Panc1 (cell line): ENCODE results near the gene PNPLA2. TPM values are rescaled to one million over a fixed set of nuclear protein-coding genes. Genes with fewer than 3 reads are reported as not detected.

Experiments used
- ATAC-seq: fragments of 200-7000 bp; cut with Tn5 transposase; 2 replicates; pipeline ENCODE4 v1.9.1; 2020; ENCODE audit warnings: mild to moderate bottlenecking, moderate library complexity
- BruUV-seq: library from RNA; stranded (reverse); fragments of 400-500 nt; replicated peaks from 2 replicates; lab custom pipeline; 2021; lab: Mats Ljungman, UMichigan
- CTCF ChIA-PET: fragments of 300-600 bp; sonication (Branson Sonifier 250); formaldehyde crosslinking; loops from one replicate; lab custom pipeline; 2022; ENCODE audit warnings: antibody characterized with exemption; lab: Charles Lee
- POLR2A ChIA-PET: fragments of 300-600 bp; sonication (Branson Sonifier 250); formaldehyde crosslinking; loops from one replicate; lab custom pipeline; 2022; ENCODE audit warnings: antibody characterized with exemption; lab: Charles Lee
- DNase-seq: peaks from one replicate; pipeline ENCODE4 v3.0.0-alpha.2; 2010; ENCODE audit warnings: low read depth, low spot score
- H3K27ac ChIP-seq: 2 replicates; pipeline ENCODE4 v1.5.1; 2011; ENCODE audit warnings: mild to moderate bottlenecking, low read length, inconsistent platforms
- H3K27me3 ChIP-seq: fragments of 200-500 bp; sonication (Bioruptor generic); 2 replicates; pipeline ENCODE4 v1.6.0; 2014; ENCODE audit warnings: low read length, inconsistent platforms; ENCODE audit not compliant: control insufficient read depth, insufficient read depth
- H3K36me3 ChIP-seq: fragments of 200-500 bp; sonication (Bioruptor generic); 2 replicates; pipeline ENCODE4 v1.5.1; 2014; ENCODE audit warnings: inconsistent platforms, mild to moderate bottlenecking, low read length, moderate library complexity; ENCODE audit not compliant: control insufficient read depth, insufficient read depth
- H3K4me1 ChIP-seq: 2 replicates; pipeline ENCODE4 v1.5.1; 2011; ENCODE audit warnings: inconsistent platforms, mild to moderate bottlenecking, low read length, moderate library complexity; ENCODE audit not compliant: control insufficient read depth, insufficient read depth
- H3K4me3 ChIP-seq, 2 experiments: 2 replicates each; pipeline ENCODE4 v1.5.1; 2011 to 2012; ENCODE audit warnings: low read depth in 2 of 2, low read length in 2 of 2, mild to moderate bottlenecking in 2 of 2, inconsistent platforms in 1 of 2, moderate library complexity in 1 of 2
- H3K9me3 ChIP-seq: fragments of 200-500 bp; sonication (Bioruptor generic); 2 replicates; pipeline ENCODE4 v1.5.1; 2014; ENCODE audit warnings: low read depth, mild to moderate bottlenecking, inconsistent platforms, low read length, moderate library complexity; ENCODE audit not compliant: control insufficient read depth, insufficient read depth
- POLR2AphosphoS5 ChIP-seq: IDR thresholded peaks from 2 replicates; pipeline ENCODE4 v1.6.1; 2012; ENCODE audit warnings: mild to moderate bottlenecking, low read depth, low read length, moderate library complexity
- SIN3A ChIP-seq: IDR thresholded peaks from 2 replicates; pipeline ENCODE4 v1.6.1; 2012; ENCODE audit warnings: low read depth, mild to moderate bottlenecking, low read length, moderate library complexity, borderline replicate concordance; ENCODE audit not compliant: insufficient read depth
- TCF7L2 ChIP-seq: IDR thresholded peaks from 2 replicates; pipeline ENCODE4 v1.6.1; 2011; ENCODE audit warnings: mild to moderate bottlenecking, low read depth, low read length, inconsistent platforms
- in situ Hi-C: cut with HindIII; loops from 2 replicates; pipeline ENCODE4 v1.10.0; 2016; ENCODE audit warnings: low sequenced_read_pairs, low pct_unique_long_range_greater_than_20kb
- intact Hi-C: fragments of 100-400 bp; cut with micrococcal nuclease; formaldehyde crosslinking; loops from one replicate; pipeline ENCODE4 v1.10.0; 2022; ENCODE audit not compliant: unreplicated experiment
- total RNA-seq: library from RNA; stranded (reverse); gene quantifications from one replicate; pipeline ENCODE4 v1.2.1, GENCODE V29; 2021; ENCODE audit not compliant: unreplicated experiment
- TF ChIP-seq, protein P1 (sequence below), 2 experiments: IDR thresholded peaks; 2 replicates each; pipeline ENCODE4 v1.6.1; 2011 to 2012; ENCODE audit warnings: low read depth in 2 of 2, control low read depth in 1 of 2, low read length in 1 of 2, mild to moderate bottlenecking in 1 of 2, moderate library complexity in 1 of 2; ENCODE audit not compliant: insufficient read depth in 1 of 2
- TF ChIP-seq, protein P2 (sequence below): fragments of 450-650 bp; IDR thresholded peaks from 2 replicates; pipeline ENCODE4 v1.5.1; 2017; ENCODE audit warnings: mild to moderate bottlenecking

PNPLA2 gene
- total RNA-seq, 1 experiment from 2014 or later, result 244 TPM

DNA sequence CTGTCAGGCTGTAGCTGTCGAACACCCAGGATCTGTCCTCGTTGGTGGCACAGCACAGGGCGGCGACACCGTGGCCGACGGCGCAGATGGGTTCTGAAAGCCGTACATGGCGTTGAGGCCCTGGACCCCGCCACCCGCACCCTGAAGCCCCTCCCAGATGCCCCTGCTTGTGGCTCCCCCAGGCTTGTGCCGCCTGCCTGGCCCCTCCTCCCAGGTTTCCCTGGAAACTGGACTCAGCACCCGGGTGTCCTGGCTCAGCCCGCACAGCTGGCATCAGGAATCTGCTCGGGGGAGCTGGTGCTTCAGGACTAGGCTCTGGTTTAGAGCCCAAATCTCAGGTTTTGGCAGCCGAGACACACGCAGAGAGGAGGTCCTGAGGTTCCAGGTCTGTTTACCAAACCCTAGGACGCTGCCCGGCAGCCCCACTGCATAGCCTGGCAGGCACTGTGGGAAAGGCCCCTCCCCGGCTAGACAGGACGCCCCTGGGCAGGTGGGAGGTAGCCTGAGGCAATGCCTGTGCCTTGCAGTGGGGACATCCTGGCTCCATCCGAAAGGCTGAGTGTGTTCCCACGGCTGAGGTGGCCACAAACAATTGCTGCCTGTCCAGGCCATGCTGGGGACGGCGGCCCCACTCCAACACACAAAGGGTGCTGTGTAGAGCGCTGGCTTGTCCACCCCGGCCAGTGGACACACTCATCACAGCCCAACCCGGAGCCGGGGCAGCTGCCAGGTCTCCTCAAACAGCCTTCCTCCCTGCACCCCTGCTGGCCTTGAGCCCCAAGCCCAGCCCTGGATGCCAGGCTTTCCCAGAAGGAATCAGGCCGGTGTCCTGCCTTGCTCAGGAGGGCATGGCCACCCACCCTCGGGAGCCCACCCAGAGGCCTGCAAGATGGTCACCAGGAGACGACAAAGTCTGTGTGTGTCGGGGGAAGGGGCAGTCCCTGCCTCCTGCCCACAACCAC, 46.0 kb upstream of the PNPLA2 start:
- Histone ChIP-seq H3K4me1 (peaks cover 29% of the 10 kb centered on the region), H3K27ac (peak overlapping the region; percentile 2; the same call in 1 of the 2 replicates), H3K9me3 (no peaks in the 10 kb centered on the region), H3K4me3 (no peak overlapping the region), H3K36me3 (peaks cover 4% of the 10 kb centered on the region; the same call in 1 of the 2 replicates), H3K27me3 (no peaks in the 10 kb centered on the region)
- ChIA-PET POLR2A (no interaction called here), CTCF (no interaction called here)
- in situ Hi-C loops, result no loop called here
- TF ChIP-seq TCF7L2, result no peak
- peak; percentile 9; the same call in 1 of the 2 replicates for TF ChIP-seq POLR2AphosphoS5
- DNase-seq, result no peak
- ATAC-seq, result no peak
- intact Hi-C loops, result no loop called here
- no TSS peak for BruUV-seq

DNA sequence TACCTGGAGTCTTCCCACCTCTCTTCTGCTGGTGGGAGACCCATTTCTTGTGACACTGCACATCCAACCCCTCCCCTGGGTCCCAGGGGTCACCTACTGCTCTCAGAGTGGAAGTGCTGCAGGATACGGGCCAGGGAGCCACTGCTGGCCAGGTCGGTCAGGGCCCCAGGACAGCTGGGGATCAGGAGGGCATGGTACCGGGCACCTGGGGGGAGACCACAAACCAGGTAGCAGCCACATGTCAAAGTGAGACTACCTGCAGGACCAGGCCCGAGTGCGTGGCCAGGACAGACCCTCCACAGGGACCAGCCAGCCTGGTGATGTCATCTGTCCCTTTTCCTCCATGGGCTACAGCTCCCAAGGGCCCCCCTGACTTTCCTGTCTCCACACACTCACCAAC, 45.3 kb upstream of the PNPLA2 start:
- no peak for DNase-seq
- Histone ChIP-seq H3K9me3 (no peaks in the 10 kb centered on the region), H3K4me3 (no peak overlapping the region), H3K4me1 (peaks cover 33% of the 10 kb centered on the region), H3K36me3 (peaks cover 4% of the 10 kb centered on the region; the same call in 1 of the 2 replicates), H3K27ac (no peak overlapping the region; the same call in 1 of the 2 replicates), H3K27me3 (no peaks in the 10 kb centered on the region)
- ATAC-seq, result no peak
- CTCF ChIA-PET, result no interaction called here
- no TSS peak for BruUV-seq
- intact Hi-C loops (no loop called here), in situ Hi-C loops (no loop called here)
- POLR2A ChIA-PET, result no interaction called here
- TF ChIP-seq, protein P1, sequence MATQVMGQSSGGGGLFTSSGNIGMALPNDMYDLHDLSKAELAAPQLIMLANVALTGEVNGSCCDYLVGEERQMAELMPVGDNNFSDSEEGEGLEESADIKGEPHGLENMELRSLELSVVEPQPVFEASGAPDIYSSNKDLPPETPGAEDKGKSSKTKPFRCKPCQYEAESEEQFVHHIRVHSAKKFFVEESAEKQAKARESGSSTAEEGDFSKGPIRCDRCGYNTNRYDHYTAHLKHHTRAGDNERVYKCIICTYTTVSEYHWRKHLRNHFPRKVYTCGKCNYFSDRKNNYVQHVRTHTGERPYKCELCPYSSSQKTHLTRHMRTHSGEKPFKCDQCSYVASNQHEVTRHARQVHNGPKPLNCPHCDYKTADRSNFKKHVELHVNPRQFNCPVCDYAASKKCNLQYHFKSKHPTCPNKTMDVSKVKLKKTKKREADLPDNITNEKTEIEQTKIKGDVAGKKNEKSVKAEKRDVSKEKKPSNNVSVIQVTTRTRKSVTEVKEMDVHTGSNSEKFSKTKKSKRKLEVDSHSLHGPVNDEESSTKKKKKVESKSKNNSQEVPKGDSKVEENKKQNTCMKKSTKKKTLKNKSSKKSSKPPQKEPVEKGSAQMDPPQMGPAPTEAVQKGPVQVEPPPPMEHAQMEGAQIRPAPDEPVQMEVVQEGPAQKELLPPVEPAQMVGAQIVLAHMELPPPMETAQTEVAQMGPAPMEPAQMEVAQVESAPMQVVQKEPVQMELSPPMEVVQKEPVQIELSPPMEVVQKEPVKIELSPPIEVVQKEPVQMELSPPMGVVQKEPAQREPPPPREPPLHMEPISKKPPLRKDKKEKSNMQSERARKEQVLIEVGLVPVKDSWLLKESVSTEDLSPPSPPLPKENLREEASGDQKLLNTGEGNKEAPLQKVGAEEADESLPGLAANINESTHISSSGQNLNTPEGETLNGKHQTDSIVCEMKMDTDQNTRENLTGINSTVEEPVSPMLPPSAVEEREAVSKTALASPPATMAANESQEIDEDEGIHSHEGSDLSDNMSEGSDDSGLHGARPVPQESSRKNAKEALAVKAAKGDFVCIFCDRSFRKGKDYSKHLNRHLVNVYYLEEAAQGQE (IDR thresholded peaks at IDR 0.05; ENCODE audit: insufficient read depth in 1 of 2, low read depth in 2 of 2, low read length in 1 of 2), result no peak
- TF ChIP-seq SIN3A (no peak), TCF7L2 (no peak), POLR2AphosphoS5 (no peak; the same call in 1 of the 2 replicates)
- TF ChIP-seq, protein P2, sequence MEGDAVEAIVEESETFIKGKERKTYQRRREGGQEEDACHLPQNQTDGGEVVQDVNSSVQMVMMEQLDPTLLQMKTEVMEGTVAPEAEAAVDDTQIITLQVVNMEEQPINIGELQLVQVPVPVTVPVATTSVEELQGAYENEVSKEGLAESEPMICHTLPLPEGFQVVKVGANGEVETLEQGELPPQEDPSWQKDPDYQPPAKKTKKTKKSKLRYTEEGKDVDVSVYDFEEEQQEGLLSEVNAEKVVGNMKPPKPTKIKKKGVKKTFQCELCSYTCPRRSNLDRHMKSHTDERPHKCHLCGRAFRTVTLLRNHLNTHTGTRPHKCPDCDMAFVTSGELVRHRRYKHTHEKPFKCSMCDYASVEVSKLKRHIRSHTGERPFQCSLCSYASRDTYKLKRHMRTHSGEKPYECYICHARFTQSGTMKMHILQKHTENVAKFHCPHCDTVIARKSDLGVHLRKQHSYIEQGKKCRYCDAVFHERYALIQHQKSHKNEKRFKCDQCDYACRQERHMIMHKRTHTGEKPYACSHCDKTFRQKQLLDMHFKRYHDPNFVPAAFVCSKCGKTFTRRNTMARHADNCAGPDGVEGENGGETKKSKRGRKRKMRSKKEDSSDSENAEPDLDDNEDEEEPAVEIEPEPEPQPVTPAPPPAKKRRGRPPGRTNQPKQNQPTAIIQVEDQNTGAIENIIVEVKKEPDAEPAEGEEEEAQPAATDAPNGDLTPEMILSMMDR, result no peak

DNA sequence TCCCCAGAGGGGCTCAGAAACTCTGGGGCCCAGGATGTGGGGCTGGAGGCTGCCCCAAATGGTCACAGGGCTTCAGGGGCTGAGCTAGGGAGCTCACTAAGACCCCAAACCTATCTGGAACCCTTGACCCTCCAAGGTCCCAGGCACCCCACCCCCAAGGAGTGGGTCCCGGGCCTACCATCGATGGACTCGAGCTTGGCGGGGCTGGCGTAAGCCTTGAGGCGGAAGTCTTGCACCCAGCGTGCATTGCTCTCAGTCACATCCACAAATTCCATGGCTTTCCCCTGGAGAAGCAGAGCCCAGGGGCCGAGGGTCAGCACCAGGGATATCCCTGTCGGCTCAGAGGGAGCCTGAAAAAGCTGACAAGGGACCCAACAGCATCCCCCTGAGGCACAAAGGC, 44.9 kb upstream of the PNPLA2 start:
- no peak overlapping the region for H3K4me3 ChIP-seq
- TF ChIP-seq, protein P1 (IDR thresholded peaks at IDR 0.05; ENCODE audit: insufficient read depth in 1 of 2, low read depth in 2 of 2, low read length in 1 of 2), result no peak
- H3K4me1 ChIP-seq, result peaks cover 37% of the 10 kb centered on the region
- ATAC-seq (no peak), DNase-seq (no peak)
- H3K9me3 ChIP-seq, result no peaks in the 10 kb centered on the region
- no peaks in the 10 kb centered on the region for H3K27me3 ChIP-seq
- no peak overlapping the region; the same call in 1 of the 2 replicates for H3K27ac ChIP-seq
- no TSS peak for BruUV-seq
- intact Hi-C loops (no loop called here), in situ Hi-C loops (no loop called here)
- ChIA-PET CTCF (no interaction called here), POLR2A (no interaction called here)
- H3K36me3 ChIP-seq, result peaks cover 4% of the 10 kb centered on the region; the same call in 1 of the 2 replicates
